GM10266 (cell line): ENCODE data around the gene NKAIN2.

ENCODE experiments used
- DNase-seq: peaks from one replicate; pipeline ENCODE4 v3.0.0; 2012; ENCODE audit errors: extremely low spot score
- CTCF ChIP-seq: IDR thresholded peaks from 2 replicates; pipeline ENCODE4 v1.5.1; 2012; ENCODE audit warnings: mild to moderate bottlenecking, low read depth; ENCODE audit not compliant: control insufficient read depth, insufficient read depth; ENCODE audit errors: missing control alignments

The NKAIN2 gene

GRCh38 chr6:124420116-124420840 is 616.6 kb downstream of the NKAIN2 start:
- TF ChIP-seq CTCF = no peak
- no peak for DNase-seq

GRCh38 chr6:124423621-124424020 is 620.0 kb downstream of the NKAIN2 start:
- no peak for TF ChIP-seq CTCF
- DNase-seq = no peak

- no peak for DNase-seq
- TF ChIP-seq CTCF = no peak
These were observed 627.2 kb downstream of the NKAIN2 start for GRCh38 chr6:124430740-124431318.

GRCh38 chr6:124432620-124433019 is 629.0 kb downstream of the NKAIN2 start:
- no peak for TF ChIP-seq CTCF
- DNase-seq = no peak

GRCh38 chr6:124433387-124434160 is 629.9 kb downstream of the NKAIN2 start:
- TF ChIP-seq CTCF = no peak
- DNase-seq = no peak

- DNase-seq = no peak
- no peak for TF ChIP-seq CTCF
These were observed 630.8 kb downstream of the NKAIN2 start for GRCh38 chr6:124434421-124434820.

GRCh38 chr6:124436803-124437202 is 633.1 kb downstream of the NKAIN2 start:
- no peak for DNase-seq
- TF ChIP-seq CTCF = no peak
